ENCODE measurements around the gene BMX.

The BMX gene

DNA sequence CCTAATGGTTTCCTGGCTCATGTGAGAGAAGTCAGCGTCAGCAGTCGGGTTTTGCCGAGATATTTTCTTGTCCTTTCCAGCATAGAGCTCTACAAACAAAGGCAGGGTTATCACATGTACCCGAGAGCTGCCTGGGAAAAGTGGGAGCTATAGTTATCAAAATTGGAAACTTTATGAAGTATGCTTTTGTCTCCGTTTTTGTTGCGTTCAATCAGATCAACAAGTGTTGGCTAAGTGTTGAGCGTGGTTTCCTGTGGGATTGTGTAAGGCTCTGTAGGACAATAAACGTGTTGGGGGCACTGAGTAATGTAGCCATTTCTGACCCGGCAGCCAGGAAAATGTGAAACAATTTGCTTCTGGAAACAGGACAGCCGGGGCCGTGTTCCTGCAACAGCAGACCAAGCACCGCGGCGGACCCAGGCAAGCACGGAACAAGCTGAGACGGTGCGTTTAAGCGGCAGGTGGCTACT, at the start of gene BMX:
BMX (plus strand) TSS at position 311 of the 470 bp plus-strand sequence. CDS start 7,547 bp downstream, outside the sequence.
- TF ChIP-seq CTCF (IDR thresholded peaks at IDR 0.05) (no peak), ZFX (IDR thresholded peaks at IDR 0.05; ENCODE audit: borderline replicate concordance) (no peak)
- no peak within 1 kb of the TSS for H3K27ac ChIP-seq

DNA sequence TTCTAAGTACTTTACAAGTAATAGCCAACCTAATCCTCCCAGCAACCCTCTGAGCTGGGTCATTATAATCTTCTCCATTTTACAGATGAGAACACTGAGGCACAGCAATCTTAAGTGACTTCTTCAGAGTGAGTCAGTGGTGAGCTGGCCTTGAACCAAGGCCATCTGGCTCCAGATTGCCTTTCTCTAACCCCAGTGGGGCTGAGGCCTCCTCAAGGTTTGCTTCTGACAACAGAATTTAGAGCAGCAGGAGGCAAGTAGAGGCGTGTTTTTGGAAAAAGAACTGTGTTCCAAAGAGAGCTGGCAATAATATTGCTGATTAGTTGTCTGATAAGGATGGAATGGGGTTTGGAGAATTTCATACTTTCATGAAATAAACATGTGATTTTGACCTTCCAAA, 48.7 kb upstream of the BMX start:
- TF ChIP-seq CTCF (IDR thresholded peaks at IDR 0.05), result no peak
- no peak overlapping the region for H3K27ac ChIP-seq

DNA sequence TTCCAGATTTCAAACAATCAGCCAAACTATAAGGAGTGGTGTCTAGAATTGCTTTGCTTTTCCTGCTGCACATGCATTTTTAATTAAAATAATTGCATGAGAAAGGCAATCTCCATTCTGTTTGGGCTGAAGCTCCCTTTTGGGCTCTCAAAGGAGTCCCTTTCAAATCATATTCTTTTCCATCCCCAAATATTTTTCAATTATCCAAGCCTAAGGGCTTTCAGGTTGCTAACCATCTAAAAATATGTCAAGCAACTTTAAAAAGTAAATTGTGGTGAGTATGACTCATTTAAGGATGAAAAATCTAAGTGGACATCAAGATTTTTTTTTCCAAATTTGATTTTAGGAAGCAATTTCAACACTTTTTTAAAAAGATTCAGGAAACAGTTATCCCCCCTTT, 35.9 kb upstream of the BMX start:
- H3K27ac ChIP-seq, result peak overlapping the region; percentile 67
- TF ChIP-seq ZFX (IDR thresholded peaks at IDR 0.05; ENCODE audit: borderline replicate concordance) (no peak), CTCF (IDR thresholded peaks at IDR 0.05) (no peak)

DNA sequence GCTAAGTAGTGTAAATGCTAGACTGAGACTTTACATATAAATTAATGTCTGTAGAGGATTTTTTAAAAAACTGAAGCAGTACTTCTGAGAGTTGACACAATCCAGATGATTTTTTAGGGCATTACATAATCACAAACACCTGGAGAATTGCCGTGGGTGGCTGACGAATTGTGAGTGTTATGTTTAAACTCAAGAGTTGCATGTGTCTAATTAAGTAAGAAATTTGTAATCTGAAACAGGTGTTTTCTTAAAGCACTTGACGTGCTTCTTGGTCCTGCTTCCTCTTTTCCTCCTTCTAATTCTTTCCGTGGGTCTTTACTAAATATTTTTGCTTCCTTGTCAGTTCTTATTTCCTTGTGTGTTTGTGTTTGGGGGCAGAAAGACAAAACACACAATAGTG, 35.3 kb upstream of the BMX start:
- TF ChIP-seq CTCF (IDR thresholded peaks at IDR 0.05) (no peak), ZFX (IDR thresholded peaks at IDR 0.05; ENCODE audit: borderline replicate concordance) (no peak)
- H3K27ac ChIP-seq, result no peak overlapping the region; the same call in 1 of the 2 replicates

DNA sequence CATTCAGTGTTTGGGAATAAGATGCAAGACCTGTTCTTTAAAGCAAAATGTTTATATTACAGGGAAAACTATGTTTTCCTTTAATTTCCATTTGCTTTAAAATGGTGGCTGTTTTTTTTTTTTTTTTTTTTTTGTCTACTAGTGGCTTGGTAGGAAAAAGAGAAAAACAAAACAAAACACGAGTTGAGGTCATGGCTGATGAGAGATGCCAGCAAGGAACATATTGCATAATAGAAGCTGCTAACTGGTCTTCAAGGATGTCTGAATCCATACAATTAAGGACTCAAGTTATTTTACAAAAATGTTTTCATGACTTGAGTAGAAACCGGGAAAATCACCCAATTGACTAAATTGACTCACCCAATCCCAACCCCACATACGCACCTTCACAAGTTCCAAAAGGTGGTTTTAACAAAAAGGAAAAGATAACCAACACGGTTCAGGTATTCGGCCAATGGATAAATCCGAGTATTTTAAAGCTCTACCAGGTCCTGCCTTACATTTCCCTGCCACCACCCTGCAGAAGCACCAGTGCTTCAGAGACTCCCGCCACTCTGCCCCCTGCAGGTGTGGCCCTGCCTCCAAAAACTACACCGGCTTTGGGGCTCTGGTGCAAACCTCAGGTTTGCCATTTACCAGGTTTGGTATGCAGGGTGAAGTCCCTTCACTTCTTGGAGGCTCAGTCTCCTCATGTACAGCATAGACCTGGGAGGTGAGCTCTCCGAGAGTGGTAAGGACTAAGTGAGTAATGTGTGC, 34.5 kb upstream of the BMX start:
- TF ChIP-seq CTCF (IDR thresholded peaks at IDR 0.05), result no peak
- TF ChIP-seq ZFX (IDR thresholded peaks at IDR 0.05; ENCODE audit: borderline replicate concordance), result no peak
- no peak overlapping the region for H3K27ac ChIP-seq

- TF ChIP-seq ZFX (IDR thresholded peaks at IDR 0.05; ENCODE audit: borderline replicate concordance) (no peak), CTCF (IDR thresholded peaks at IDR 0.05) (peak; percentile 43)
- H3K27ac ChIP-seq, result no peak overlapping the region
These were observed 32.6 kb upstream of the BMX start for GRCh38 chrX:15468036-15468435.

- H3K27ac ChIP-seq, result no peak overlapping the region
These were observed 31.0 kb upstream of the BMX start for GRCh38 chrX:15469613-15470012.

More at GRCh38 chrX:15469613-15470012, 31.0 kb upstream of the BMX start:
- no peak for TF ChIP-seq ZFX (IDR thresholded peaks at IDR 0.05; ENCODE audit: borderline replicate concordance)
- no peak for TF ChIP-seq CTCF (IDR thresholded peaks at IDR 0.05)
